AG09309 (cell line): ENCODE measurements around the gene KLHL29.

Experiments
- DNase-seq: peaks from one replicate; pipeline ENCODE4 v3.0.0-alpha.2; 2010; ENCODE audit warnings: low read depth
- H3K4me3 ChIP-seq: 2 replicates; pipeline ENCODE4 v1.5.1; 2011; ENCODE audit warnings: mild to moderate bottlenecking, low read depth, low read length, moderate library complexity; ENCODE audit not compliant: control insufficient read depth
- TF ChIP-seq, protein P1 (sequence below): IDR thresholded peaks from 2 replicates; pipeline ENCODE4 v1.5.1; 2011; ENCODE audit warnings: mild to moderate bottlenecking, low read depth, low read length, inconsistent platforms; ENCODE audit not compliant: insufficient read depth, control insufficient read depth; ENCODE audit errors: missing control alignments

Gene KLHL29

GRCh38 chr2:23619941-23620340, 235.0 kb downstream of the KLHL29 start:
- TF ChIP-seq, protein P1, sequence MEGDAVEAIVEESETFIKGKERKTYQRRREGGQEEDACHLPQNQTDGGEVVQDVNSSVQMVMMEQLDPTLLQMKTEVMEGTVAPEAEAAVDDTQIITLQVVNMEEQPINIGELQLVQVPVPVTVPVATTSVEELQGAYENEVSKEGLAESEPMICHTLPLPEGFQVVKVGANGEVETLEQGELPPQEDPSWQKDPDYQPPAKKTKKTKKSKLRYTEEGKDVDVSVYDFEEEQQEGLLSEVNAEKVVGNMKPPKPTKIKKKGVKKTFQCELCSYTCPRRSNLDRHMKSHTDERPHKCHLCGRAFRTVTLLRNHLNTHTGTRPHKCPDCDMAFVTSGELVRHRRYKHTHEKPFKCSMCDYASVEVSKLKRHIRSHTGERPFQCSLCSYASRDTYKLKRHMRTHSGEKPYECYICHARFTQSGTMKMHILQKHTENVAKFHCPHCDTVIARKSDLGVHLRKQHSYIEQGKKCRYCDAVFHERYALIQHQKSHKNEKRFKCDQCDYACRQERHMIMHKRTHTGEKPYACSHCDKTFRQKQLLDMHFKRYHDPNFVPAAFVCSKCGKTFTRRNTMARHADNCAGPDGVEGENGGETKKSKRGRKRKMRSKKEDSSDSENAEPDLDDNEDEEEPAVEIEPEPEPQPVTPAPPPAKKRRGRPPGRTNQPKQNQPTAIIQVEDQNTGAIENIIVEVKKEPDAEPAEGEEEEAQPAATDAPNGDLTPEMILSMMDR: no peak
- no peak for DNase-seq
- no peak overlapping the region for H3K4me3 ChIP-seq

GRCh38 chr2:23620841-23621341, 235.9 kb downstream of the KLHL29 start:
- no peak overlapping the region for H3K4me3 ChIP-seq
- TF ChIP-seq, protein P1: no peak
- DNase-seq: no peak

GRCh38 chr2:23621616-23622015, 236.6 kb downstream of the KLHL29 start:
- TF ChIP-seq, protein P1: no peak
- no peak for DNase-seq
- H3K4me3 ChIP-seq: no peak overlapping the region

GRCh38 chr2:23622466-23622865, 237.5 kb downstream of the KLHL29 start:
- DNase-seq: no peak
- no peak overlapping the region for H3K4me3 ChIP-seq
- TF ChIP-seq, protein P1: no peak

DNA sequence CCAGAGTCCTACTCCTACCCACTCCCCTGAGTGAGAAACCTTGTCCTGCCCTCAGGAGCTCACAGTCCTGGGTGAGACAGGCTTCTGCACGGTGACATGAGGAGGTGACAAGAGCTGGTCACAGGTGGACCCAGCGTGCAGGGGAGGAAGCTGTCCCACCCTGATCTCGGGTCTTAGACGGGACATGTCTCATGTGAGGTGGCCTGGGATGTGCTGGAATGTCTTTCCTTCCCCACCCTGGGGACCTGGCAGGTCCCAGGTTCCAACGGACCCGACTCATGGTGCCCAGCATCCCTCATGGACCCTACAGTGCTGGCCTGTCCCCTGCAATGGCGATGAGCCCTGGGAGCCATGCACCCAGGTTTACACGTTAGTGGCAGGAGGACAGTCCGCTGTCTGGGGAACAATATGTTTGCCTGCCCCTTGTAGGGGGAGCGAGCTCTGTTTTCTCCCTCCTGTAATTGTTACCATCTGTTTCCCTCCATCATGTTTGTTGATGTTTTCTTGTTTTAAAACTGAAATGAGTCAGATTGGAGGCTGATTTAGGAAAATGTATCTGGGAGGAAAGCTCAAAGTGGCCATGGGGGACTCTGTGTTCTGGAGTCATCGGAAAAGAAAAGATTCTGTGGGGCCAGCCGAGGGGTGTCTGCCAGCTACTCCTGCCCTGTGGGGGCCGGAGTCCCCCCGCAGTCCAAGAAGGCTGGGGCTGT, 238.1 kb downstream of the KLHL29 start:
- TF ChIP-seq, protein P1: no peak
- no peak for DNase-seq

DNA sequence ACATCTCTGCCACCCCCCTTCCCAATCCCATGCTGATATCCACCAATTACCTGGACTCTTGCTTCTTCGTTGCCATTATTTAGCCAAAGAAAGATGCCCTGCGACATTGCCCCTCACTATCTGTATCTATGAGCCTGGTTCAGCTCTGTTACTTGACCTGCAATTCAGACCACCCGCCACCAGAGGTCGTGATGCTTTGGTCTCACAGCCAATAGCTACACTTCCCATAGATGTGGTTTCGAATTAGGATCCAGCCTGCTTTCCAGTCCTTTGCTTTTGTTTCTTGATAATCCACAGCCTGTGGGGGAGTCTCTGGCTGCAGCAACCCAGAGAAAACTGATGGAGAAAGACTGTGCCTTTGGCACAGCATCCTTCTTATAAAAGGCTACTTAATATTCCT, 239.4 kb downstream of the KLHL29 start:
- H3K4me3 ChIP-seq: no peak overlapping the region
- DNase-seq: no peak
- TF ChIP-seq, protein P1: peak; percentile 44

More for the DNA sequence above, 238.1 kb downstream of the KLHL29 start:
- no peak overlapping the region for H3K4me3 ChIP-seq
